Upper lobe of right lung (tissue), 1 donor: ENCODE results near the gene M6PR. TPM values are rescaled to one million over a fixed set of nuclear protein-coding genes. Genes with fewer than 3 reads are reported as not detected.

Experiments used
- ATAC-seq: fragments of 200-7000 bp; cut with Tn5 transposase; one replicate; pipeline ENCODE4 v1.9.1; 2020; ENCODE audit warnings: mild to moderate bottlenecking, moderate library complexity
- DNase-seq: peaks from one replicate; pipeline ENCODE4 v3.0.0-alpha.2; 2020
- H3K27ac ChIP-seq: fragments of 200-600 bp; one replicate; pipeline ENCODE4 v1.8.0; 2022
- H3K27me3 ChIP-seq: fragments of 200-600 bp; one replicate; pipeline ENCODE4 v1.8.0; 2022; ENCODE audit warnings: mild to moderate bottlenecking
- H3K36me3 ChIP-seq: fragments of 200-600 bp; one replicate; pipeline ENCODE4 v1.8.0; 2022
- H3K4me1 ChIP-seq: fragments of 200-600 bp; one replicate; pipeline ENCODE4 v1.8.0; 2022
- H3K4me3 ChIP-seq: fragments of 200-600 bp; one replicate; pipeline ENCODE4 v1.8.0; 2022; ENCODE audit warnings: mild to moderate bottlenecking
- H3K9me3 ChIP-seq: fragments of 200-600 bp; one replicate; pipeline ENCODE4 v1.8.0; 2022
- intact Hi-C: fragments of 100-400 bp; cut with DNase I; formaldehyde crosslinking; loops from one replicate; pipeline ENCODE4 v1.11.0; 2022
- long read RNA-seq: library from polyadenylated mRNA; unstranded; transcript quantifications from one replicate; pipeline ENCODE4 v2.0.0, GENCODE V29; 2021
- total RNA-seq: library from RNA; stranded (reverse); fragmentation: NEBNext Ultra II Directional; extraction: Animal tissue kit (Norgen Biotek cat#: 25700); gene quantifications from one replicate; pipeline ENCODE4 v1.2.1, GENCODE V29; 2021
- TF ChIP-seq, protein P1 (sequence below): fragments of 200-600 bp; IDR thresholded peaks from one replicate; pipeline ENCODE4 v1.8.0; 2022; ENCODE audit warnings: antibody characterized with exemption
- donor health status: DM: no; HTN: yes; CAD: no; lungs with severe emphysema.

M6PR gene
- 176 TPM for total RNA-seq
- long read RNA-seq, transcript M6PR-201 (7 exons, 2,756 nt) = major isoform, 307 of 367 reads
- long read RNA-seq, partial matches to known transcripts = 39 of 367 reads
- long read RNA-seq, other reads (novel, unspliced or antisense) = 21 of 367 reads

- peak within 1 kb of the TSS; percentile 95 for H3K4me3 ChIP-seq
- H3K4me1 ChIP-seq = peaks cover 24% of the 10 kb centered on the region
- DNase-seq (peak; percentile 97), ATAC-seq (peak; percentile 95)
- peak within 1 kb of the TSS; percentile 99 for H3K27ac ChIP-seq
- H3K27me3 ChIP-seq = no peaks in the 10 kb centered on the region
- H3K9me3 ChIP-seq = no peaks in the 10 kb centered on the region
- peaks cover 19% of the 10 kb centered on the region for H3K36me3 ChIP-seq
- intact Hi-C loops = loop anchor here (10.0 kb wide), 1 partner anchor 85 kb away; no protein-coding TSS in a partner anchor
- TF ChIP-seq, protein P1, sequence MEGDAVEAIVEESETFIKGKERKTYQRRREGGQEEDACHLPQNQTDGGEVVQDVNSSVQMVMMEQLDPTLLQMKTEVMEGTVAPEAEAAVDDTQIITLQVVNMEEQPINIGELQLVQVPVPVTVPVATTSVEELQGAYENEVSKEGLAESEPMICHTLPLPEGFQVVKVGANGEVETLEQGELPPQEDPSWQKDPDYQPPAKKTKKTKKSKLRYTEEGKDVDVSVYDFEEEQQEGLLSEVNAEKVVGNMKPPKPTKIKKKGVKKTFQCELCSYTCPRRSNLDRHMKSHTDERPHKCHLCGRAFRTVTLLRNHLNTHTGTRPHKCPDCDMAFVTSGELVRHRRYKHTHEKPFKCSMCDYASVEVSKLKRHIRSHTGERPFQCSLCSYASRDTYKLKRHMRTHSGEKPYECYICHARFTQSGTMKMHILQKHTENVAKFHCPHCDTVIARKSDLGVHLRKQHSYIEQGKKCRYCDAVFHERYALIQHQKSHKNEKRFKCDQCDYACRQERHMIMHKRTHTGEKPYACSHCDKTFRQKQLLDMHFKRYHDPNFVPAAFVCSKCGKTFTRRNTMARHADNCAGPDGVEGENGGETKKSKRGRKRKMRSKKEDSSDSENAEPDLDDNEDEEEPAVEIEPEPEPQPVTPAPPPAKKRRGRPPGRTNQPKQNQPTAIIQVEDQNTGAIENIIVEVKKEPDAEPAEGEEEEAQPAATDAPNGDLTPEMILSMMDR = peak; percentile 60
Measured at GRCh38 chr12:8949342-8950220, at the start of gene M6PR. Gene M6PR, minus strand, starts transcription at chr12:8949645. Its CDS starts 3,241 bp downstream, at chr12:8946404.

- Histone ChIP-seq H3K27me3 (no peaks in the 10 kb centered on the region), H3K4me1 (no peaks in the 10 kb centered on the region), H3K4me3 (no peak overlapping the region), H3K9me3 (no peaks in the 10 kb centered on the region), H3K27ac (no peak overlapping the region), H3K36me3 (no peaks in the 10 kb centered on the region)
- intact Hi-C loops = no loop called here
- ATAC-seq (no peak), DNase-seq (no peak)
- TF ChIP-seq, protein P1 = no peak
Measured at GRCh38 chr12:8996682-8997405, 47.4 kb upstream of the M6PR start.

GRCh38 chr12:8995021-8995775 lies 45.8 kb upstream of the M6PR start:
- H3K4me3 ChIP-seq = no peak overlapping the region
- H3K27me3 ChIP-seq = no peaks in the 10 kb centered on the region
- DNase-seq (no peak), ATAC-seq (no peak)
- intact Hi-C loops = no loop called here
- H3K4me1 ChIP-seq = no peaks in the 10 kb centered on the region
- TF ChIP-seq, protein P1 = no peak
- H3K36me3 ChIP-seq = no peaks in the 10 kb centered on the region
- H3K9me3 ChIP-seq = no peaks in the 10 kb centered on the region
- no peak overlapping the region for H3K27ac ChIP-seq

GRCh38 chr12:8993827-8994226 lies 44.4 kb upstream of the M6PR start:
- no peaks in the 10 kb centered on the region for H3K9me3 ChIP-seq
- no peaks in the 10 kb centered on the region for H3K27me3 ChIP-seq
- H3K36me3 ChIP-seq = no peaks in the 10 kb centered on the region
- TF ChIP-seq, protein P1 = no peak
- no peaks in the 10 kb centered on the region for H3K4me1 ChIP-seq
- no peak overlapping the region for H3K27ac ChIP-seq
- no peak for ATAC-seq
- H3K4me3 ChIP-seq = no peak overlapping the region
- intact Hi-C loops = no loop called here
- DNase-seq = no peak
